Breast epithelium (tissue), 3 donors: ENCODE results near the gene XAGE1B.
"Not testable (repeated sequence)": the region's sequence is repeated elsewhere in the genome, so short reads cannot be mapped to it uniquely, and the experiment has no call there.

Experiments
- CTCF ChIP-seq, 3 donors: fragments of 450-650 bp; IDR thresholded peaks; one replicate each; pipeline ENCODE4 v1.5.1; 2016 to 2017; ENCODE audit warnings: antibody characterized with exemption in 3 of 3, mild to moderate bottlenecking in 3 of 3, moderate library complexity in 3 of 3
- POLR2A ChIP-seq: fragments of 450-650 bp; IDR thresholded peaks from one replicate; pipeline ENCODE4 v1.6.1; 2016; ENCODE audit warnings: antibody characterized with exemption, mild to moderate bottlenecking, moderate library complexity
- POLR2AphosphoS5 ChIP-seq, 3 donors: sonication (generic); formaldehyde crosslinking; IDR thresholded peaks; one replicate each; pipeline ENCODE4 v1.6.1; 2017; ENCODE audit warnings: antibody characterized with exemption in 3 of 3

- not testable (repeated sequence) for TF ChIP-seq CTCF (IDR thresholded peaks at IDR 0.05); POLR2A; POLR2AphosphoS5 (IDR thresholded peaks at IDR 0.05)
Observed at GRCh38 chrX:52516987-52517325, at the start of gene XAGE1B.
